Measurements from ENCODE around the gene KCNT2.

KCNT2 gene

GRCh38 chr1:196209983-196210382 is 398.3 kb downstream of the KCNT2 start:
- no peak for DNase-seq (ENCODE audit: low read depth)
- H3K4me3 ChIP-seq (ENCODE audit: low read depth, low read length), result no peak overlapping the region
- no peak for TF ChIP-seq CTCF (IDR thresholded peaks at IDR 0.05; ENCODE audit: insufficient read depth, low read depth, low read length, missing control alignments)

GRCh38 chr1:196209265-196209664 is 399.0 kb downstream of the KCNT2 start:
- no peak for DNase-seq (ENCODE audit: low read depth)
- TF ChIP-seq CTCF (IDR thresholded peaks at IDR 0.05; ENCODE audit: insufficient read depth, low read depth, low read length, missing control alignments), result no peak
- no peak overlapping the region for H3K4me3 ChIP-seq (ENCODE audit: low read depth, low read length)

GRCh38 chr1:196207612-196208217 is 400.5 kb downstream of the KCNT2 start:
- TF ChIP-seq CTCF (IDR thresholded peaks at IDR 0.05; ENCODE audit: insufficient read depth, low read depth, low read length, missing control alignments), result no peak

DNA sequence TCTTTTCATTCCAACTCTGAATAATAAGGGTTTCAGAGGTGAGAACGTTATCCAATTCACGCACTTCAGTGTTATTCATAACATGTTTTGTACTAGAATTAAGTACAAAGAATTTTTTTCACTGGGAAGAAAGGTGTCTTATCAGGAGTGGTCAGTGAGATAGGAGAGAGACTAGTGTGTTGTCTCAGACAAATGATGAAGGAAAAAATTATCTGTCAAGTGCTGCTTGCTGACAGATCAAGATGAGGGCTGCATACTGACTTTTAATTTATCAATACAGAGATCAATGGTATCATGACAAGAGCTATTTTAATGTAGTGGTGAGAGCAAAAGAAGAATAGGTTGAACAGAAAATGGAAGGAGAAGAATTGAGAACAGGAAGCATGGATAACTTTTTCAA is 402.4 kb downstream of the KCNT2 start:
- H3K4me3 ChIP-seq (ENCODE audit: low read depth, low read length), result no peak overlapping the region
- no peak for TF ChIP-seq CTCF (IDR thresholded peaks at IDR 0.05; ENCODE audit: insufficient read depth, low read depth, low read length, missing control alignments)
- DNase-seq (ENCODE audit: low read depth), result no peak

More at GRCh38 chr1:196207612-196208217, 400.5 kb downstream of the KCNT2 start:
- no peak overlapping the region for H3K4me3 ChIP-seq (ENCODE audit: low read depth, low read length)
- DNase-seq (ENCODE audit: low read depth), result no peak

- no peak for TF ChIP-seq CTCF (IDR thresholded peaks at IDR 0.05; ENCODE audit: insufficient read depth, low read depth, low read length, missing control alignments)
- H3K4me3 ChIP-seq (ENCODE audit: low read depth, low read length), result no peak overlapping the region
- DNase-seq (ENCODE audit: low read depth), result no peak
These were observed 411.8 kb downstream of the KCNT2 start for GRCh38 chr1:196196486-196196885.

- no peak overlapping the region for H3K4me3 ChIP-seq (ENCODE audit: low read depth, low read length)
- TF ChIP-seq CTCF (IDR thresholded peaks at IDR 0.05; ENCODE audit: insufficient read depth, low read depth, low read length, missing control alignments), result no peak
- no peak for DNase-seq (ENCODE audit: low read depth)
These were observed 414.2 kb downstream of the KCNT2 start for GRCh38 chr1:196193896-196194559.

DNA sequence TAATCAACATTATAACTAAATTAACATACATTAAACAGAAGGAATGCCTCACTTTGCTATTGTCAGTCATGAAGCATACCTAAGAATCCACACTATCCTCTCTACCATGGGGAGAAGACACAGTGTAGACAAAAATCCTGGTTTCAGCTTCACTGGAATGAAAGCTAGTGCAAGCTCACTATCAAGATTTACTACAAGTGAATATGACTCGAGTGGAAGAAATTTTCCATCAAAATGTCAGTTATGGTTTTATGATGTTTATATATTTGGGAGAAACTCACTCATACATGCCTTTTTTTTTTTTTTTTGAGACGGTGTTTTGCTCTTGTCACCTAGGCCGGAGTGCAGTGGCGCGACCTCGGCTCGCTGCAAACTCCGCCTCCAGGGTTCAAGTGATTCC is 424.3 kb downstream of the KCNT2 start:
- H3K4me3 ChIP-seq (ENCODE audit: low read depth, low read length), result no peak overlapping the region
- no peak for TF ChIP-seq CTCF (IDR thresholded peaks at IDR 0.05; ENCODE audit: insufficient read depth, low read depth, low read length, missing control alignments)
- no peak for DNase-seq (ENCODE audit: low read depth)

Measured in GM12865 (cell line).